Measurements from ENCODE around the gene ANKRD55.
A peak's percentile ranks its signal among the peaks of the same experiment; 100 is the strongest.
"Not testable (repeated sequence)": the region's sequence is repeated elsewhere in the genome, so short reads cannot be mapped to it uniquely, and the experiment has no call there.

ANKRD55 gene

DNA sequence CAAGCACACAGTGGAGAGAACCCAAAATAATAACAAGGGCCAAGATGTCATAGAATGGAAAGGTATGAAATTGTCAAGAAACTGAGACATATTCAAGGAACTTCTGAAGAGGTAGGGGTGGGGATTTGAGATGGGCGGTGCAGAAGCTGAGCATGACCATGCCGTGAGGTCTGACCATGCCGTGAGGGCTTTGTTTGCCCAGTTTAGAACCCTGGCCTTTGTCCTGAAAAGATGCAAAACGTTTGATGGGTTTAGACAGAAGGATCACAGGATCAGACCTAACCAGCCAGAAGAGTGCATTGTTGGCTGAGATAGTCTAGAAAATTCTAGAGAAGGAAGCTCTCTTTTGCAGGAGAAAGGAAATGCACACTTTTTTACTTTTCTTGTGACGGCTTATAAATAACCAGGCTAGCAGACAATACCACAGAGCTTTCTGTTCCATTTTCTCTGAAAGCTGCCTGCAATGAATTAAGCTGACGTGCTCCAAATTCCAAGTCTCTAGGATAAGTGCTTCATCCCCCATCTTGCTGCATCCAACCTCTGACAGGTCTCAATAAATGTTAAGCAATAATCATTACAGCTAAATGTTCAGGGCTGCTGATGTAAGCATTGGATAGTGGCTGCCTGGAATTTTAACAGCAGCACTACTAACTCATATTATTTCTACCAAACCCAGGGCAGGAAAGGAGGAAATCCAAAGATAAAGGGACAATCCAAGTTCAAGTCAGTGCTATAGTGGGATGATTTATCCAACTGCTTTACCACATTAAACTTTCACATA lies 127.4 kb downstream of the ANKRD55 start:
- TF ChIP-seq, protein P1, sequence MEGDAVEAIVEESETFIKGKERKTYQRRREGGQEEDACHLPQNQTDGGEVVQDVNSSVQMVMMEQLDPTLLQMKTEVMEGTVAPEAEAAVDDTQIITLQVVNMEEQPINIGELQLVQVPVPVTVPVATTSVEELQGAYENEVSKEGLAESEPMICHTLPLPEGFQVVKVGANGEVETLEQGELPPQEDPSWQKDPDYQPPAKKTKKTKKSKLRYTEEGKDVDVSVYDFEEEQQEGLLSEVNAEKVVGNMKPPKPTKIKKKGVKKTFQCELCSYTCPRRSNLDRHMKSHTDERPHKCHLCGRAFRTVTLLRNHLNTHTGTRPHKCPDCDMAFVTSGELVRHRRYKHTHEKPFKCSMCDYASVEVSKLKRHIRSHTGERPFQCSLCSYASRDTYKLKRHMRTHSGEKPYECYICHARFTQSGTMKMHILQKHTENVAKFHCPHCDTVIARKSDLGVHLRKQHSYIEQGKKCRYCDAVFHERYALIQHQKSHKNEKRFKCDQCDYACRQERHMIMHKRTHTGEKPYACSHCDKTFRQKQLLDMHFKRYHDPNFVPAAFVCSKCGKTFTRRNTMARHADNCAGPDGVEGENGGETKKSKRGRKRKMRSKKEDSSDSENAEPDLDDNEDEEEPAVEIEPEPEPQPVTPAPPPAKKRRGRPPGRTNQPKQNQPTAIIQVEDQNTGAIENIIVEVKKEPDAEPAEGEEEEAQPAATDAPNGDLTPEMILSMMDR (conservative IDR thresholded peaks at IDR 0.05; ENCODE audit: low read depth, low read length) = no peak
- DNase-seq (ENCODE audit: low read depth) = no peak
- no peak overlapping the region for H3K4me3 ChIP-seq (ENCODE audit: low read depth, low read length)

DNA sequence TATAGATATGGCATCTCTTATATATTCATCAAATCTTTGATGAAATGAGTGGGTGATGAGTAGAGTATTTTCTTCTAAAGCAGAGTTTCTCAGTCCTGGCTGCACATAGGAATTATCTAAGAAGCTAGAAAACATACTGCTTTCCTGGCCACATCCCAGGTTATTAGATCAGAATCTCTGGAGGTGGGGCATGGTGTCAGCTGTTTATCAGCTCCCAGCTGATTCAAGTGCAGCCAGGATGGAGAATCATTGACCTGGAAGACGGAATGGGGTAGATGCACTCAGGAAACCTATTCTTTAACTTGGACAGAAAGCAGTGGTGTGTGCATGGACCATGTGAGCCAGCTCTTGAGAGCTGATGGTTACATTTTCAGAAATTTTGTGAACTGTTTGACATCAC lies 130.2 kb downstream of the ANKRD55 start:
- TF ChIP-seq, protein P1 (conservative IDR thresholded peaks at IDR 0.05; ENCODE audit: low read depth, low read length) = no peak

DNA sequence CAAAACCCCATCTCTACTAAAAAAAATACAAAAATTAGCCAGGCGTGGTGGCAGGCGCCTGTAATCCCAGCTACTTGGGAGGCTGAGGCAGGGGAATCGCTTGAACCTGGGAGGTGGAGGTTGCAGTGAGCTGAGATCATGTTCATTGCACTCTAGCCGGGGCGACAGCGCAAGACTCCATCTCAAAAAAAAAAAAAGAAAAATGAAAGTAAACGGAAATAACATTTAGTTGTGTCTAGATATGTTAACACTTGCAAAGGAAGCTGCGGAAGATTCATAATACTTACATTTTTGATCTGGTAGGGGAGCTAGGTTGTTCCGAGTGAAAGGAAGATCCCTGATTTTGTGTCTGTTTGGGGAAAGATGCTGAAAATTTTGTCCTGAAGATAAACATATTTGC lies 130.9 kb downstream of the ANKRD55 start:
- not testable (repeated sequence) for DNase-seq (ENCODE audit: low read depth); H3K4me3 ChIP-seq (ENCODE audit: low read depth, low read length)

More for the DNA sequence above, 130.2 kb downstream of the ANKRD55 start:
- no peak for DNase-seq (ENCODE audit: low read depth)
- H3K4me3 ChIP-seq (ENCODE audit: low read depth, low read length) = no peak overlapping the region

DNA sequence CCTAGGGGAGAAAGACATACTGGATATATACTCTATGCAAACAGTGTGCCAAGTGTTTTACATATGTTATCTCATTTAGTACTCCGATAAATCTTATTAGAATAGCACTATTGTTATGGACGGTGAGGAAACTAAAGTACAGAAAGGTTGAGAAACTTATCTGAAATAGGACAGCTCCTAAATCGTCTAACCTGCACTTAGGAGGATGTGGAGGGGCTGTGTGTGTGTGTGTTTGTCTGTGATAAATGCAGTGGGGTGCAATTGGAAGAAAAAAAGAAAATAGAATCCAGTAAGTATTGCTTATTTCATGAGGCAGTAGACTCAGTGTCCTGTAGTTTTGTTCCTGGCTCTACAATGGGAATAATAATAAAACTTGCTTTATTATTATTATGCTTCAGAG lies 131.9 kb downstream of the ANKRD55 start:
- TF ChIP-seq, protein P1 (conservative IDR thresholded peaks at IDR 0.05; ENCODE audit: low read depth, low read length) = no peak
- DNase-seq (ENCODE audit: low read depth) = no peak
- H3K4me3 ChIP-seq (ENCODE audit: low read depth, low read length) = no peak overlapping the region

DNA sequence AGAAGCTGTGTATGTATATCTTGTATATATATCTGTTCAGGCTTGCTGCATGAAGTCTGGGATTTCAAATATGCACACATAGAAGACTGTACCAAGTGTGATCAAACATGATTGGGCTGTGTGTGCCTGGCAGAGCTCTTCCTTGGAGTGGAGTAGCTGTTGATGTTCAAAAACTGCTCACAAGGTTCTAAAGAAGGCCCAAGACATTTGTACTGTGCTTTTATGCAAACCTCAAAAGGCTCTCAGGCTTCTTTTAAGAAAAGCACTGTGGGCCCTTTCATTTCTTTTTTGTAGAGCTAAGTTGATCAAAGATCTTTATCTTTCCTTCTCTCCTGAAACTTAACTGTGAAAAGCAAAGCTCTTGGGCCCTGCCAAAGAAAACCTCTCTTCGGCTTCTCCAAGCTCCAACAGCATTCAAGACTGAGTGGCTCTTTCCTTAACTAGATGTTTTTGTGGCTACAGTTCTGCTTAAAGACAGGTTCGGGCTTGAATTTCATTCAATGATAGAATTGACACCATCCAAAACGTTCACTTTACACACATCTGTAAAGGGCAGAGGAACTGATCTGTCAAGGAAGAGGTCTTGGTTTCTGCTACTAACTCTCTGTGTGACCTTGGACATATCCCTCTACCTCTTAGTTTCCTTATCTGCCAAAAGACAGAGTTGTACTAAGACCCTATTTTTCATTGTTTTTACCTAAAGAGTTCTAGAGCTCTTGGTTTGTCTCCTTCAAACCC lies 132.5 kb downstream of the ANKRD55 start:
- TF ChIP-seq, protein P1 (conservative IDR thresholded peaks at IDR 0.05; ENCODE audit: low read depth, low read length) = no peak
- no peak overlapping the region for H3K4me3 ChIP-seq (ENCODE audit: low read depth, low read length)
- DNase-seq (ENCODE audit: low read depth) = no peak

DNA sequence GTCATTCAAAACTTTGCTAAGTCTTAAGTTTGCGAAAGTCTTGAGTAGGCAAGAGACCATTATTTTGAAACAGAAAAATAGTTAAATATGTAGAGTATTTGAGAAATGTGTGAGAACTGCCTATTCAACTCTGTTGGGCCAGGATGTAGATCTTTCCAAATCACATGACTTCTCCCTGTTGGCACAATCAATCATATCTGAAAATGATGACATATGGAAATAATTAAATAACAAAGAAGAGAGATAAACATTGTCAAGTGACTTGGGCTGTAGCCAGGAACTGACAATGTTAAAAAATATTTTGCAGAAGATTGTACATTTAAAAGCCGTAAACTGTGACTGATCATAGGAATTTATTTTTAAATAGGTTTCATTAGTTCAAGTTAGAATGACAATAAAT lies 133.8 kb downstream of the ANKRD55 start:
- DNase-seq (ENCODE audit: low read depth) = peak; percentile 87
- no peak overlapping the region for H3K4me3 ChIP-seq (ENCODE audit: low read depth, low read length)
- TF ChIP-seq, protein P1 (conservative IDR thresholded peaks at IDR 0.05; ENCODE audit: low read depth, low read length) = no peak

DNA sequence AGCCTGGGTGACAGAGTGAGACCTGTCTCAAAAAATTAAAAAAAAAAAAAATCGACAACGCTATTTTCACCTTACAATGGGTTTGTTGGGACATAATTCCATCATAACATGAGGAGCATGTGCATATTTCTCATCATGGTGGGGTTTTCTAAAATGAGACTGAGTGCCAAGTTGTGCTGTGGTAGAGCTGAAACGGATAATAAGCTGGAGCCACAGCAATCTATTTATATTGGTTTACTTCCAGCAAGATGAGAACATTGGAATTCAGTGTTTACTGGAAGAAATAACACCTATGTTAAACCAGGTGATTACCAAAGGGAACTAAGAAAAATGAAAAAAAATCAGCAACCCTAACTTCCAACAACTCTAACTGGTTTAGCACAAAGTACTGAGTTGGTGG lies 136.1 kb downstream of the ANKRD55 start:
- H3K4me3 ChIP-seq (ENCODE audit: low read depth, low read length) = no peak overlapping the region
- TF ChIP-seq, protein P1 (conservative IDR thresholded peaks at IDR 0.05; ENCODE audit: low read depth, low read length) = no peak
- DNase-seq (ENCODE audit: low read depth) = no peak

Data from choroid plexus epithelial cell (primary cell).